ENCODE data around the gene PCBP3.
"Not testable (repeated sequence)": the region's sequence is repeated elsewhere in the genome, so short reads cannot be mapped to it uniquely, and the experiment has no call there.

The PCBP3 gene

DNA sequence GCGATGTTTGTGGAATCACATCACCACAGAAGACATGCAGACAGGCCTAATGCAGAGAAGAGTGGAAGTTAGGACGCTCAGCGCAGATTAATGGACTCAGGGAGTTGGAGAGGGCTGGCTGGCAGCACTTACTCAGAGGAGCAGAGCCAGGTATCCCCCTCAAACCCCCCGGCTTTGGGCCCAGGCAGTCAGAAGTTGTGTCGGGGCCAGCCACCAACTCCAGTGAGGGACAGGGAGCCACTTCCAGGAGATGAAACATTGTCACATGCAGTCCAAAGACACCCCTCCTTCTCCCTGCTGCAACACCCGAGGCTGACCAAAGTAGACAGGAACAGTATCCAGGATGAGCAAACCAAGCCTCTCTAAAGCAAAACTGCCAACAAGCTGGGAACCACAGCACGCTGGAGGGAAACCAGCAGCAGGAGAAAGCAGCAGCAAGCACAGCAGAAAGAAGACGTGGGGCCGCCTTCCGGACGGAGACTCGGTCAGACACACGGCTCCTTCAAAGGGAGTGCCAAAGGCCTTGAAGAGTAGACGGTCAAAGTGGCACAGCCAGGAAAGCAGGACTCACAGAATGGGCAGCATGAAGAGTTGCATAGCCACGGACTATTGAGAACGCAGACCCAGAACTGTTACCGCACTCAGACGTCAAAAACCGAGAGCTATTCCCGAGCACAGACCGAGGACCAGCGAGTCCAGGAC lies 149.3 kb downstream of the PCBP3 start:
- DNase-seq = no peak

DNA sequence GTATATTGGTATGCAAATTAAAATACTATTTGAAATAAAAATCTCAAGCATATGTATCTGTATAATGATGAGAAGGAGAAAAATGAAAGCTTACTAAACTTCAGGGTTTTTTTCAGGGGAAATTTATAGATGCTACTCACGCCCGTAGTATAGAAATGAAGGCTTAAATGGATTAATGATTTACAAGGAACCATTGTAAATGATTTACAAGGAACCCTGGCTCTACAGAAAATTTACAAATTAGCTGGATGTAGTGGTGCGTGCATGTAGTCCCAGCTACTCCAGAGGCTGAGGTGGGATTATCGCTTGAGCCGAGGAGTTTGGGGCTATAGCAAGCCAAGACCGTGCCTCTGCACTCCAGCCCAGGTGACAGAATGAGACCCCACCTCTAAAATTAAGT lies 150.5 kb downstream of the PCBP3 start:
- DNase-seq = no peak

DNA sequence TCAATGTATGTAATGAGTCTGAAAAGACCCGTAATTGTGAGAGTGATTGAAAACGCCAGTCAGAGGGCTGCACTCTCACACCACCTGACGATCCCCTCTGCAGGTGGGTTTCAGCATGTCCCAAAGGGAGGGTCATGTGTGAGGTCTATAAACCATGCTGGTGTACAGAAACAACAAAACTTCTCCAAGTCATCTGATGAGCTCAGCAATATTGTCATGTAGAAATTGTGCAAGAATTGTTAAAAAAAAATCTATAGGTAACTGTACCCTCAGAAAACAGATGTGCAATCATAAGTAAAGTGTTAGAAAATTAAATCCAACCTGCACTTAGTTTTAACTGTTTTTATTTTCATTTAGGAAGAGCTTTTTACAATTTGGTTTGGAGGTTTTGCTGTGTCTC lies 152.5 kb downstream of the PCBP3 start:
- no peak for DNase-seq

GRCh38 chr21:45797338-45797737 lies 153.8 kb downstream of the PCBP3 start:
- no peak for DNase-seq

GRCh38 chr21:45799765-45800338 lies 156.3 kb downstream of the PCBP3 start:
- DNase-seq = no peak

DNA sequence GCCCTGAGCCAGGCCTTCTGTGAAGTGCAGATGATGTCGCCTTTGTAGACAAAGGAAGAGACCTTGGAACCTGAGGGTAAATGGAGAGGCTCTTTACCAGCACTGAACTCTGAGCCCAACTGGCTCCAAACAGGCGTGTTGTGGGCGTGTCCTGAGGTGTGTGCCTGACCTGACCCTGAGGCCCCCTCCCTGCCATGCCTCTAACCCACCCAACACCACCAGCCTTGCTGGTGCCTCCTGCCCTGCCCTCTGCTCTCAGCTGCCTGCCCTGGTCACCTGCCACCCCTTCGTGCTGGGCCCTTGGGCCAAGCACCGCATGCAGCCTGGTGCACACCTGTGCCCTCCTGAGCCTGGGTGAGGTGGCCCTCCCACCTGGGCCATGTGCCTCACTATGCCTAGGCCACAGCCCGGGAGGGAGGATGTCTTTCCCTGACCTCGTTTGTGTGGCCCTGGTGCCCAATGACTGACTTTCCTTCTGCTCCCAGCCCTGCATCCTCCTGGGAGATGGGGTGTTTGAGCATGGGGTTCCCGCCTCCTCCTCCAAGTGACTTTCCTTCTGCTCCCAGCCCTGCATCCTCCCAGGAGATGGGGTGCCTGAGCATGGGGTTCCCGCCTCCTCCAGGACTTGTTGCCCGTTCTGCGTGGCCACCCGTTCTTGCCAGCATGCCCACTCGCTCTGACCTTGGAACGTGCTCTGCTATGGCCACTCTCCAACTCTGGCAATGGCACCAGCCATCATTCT lies 157.0 kb downstream of the PCBP3 start:
- no peak for DNase-seq

DNA sequence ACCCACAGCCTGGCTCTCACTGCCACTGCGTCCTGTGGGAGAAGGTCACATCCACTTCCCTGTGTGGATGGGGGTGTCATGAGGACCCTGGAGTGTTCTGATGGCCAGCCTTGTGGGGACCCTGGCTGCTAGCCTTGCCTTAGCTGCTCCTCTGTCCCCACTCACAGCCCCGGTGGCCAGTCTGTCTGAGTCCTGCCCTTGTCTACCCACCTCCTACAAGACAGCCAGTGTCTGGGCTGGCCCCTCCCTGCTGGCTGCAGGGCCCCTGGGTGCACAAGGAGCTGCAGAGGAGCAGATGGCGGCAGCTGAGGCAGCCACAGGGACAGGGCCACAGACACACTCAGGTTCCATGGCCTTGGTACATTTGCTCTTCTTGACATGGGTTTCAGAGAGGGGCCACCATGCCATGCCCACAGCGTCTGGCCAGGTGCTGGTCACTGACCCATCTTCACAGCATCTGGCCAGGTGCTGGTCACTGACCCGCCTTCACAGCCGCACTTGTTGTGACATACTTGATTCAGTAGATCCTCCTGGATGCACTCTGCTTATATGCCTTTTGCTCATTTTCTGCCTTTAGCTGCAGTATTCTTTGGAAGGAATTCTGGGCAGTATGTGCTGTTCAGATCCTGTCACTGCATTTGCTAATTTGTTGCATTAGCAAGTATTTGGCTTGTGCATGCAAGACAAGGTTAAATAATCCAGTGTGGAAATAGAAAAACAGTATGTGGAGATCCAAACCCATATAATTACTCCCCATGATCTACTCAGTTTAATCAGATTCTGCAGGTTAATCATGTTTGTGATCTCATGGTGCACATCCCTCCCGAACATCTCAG lies 157.8 kb downstream of the PCBP3 start:
- DNase-seq = no peak

DNA sequence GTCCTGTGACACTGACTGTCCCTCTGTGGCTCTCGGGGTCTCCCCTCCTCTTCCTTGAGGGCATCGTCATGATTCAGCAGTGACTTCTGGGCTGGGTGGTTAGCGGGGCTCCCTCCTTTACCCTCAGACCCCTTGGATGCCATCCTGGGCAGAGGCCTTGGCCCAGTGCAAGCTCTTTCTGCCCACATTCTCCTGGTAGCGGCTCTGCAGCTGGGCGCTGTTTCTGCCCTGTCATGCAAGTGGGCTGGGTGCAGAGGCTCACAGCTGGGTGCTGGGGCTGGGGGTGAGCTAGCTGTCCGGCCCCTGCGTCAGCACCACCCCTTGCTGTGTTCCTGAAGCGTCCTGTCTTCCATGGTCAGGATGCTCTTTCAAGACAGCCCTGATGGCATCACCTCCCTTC lies 158.5 kb downstream of the PCBP3 start:
- DNase-seq = no peak

GRCh38 chr21:45802425-45802824 lies 158.9 kb downstream of the PCBP3 start:
- no peak for DNase-seq

GRCh38 chr21:45802956-45803617 lies 159.6 kb downstream of the PCBP3 start:
- no peak for DNase-seq

GRCh38 chr21:45803618-45804340 lies 160.3 kb downstream of the PCBP3 start:
- no peak for DNase-seq

DNA sequence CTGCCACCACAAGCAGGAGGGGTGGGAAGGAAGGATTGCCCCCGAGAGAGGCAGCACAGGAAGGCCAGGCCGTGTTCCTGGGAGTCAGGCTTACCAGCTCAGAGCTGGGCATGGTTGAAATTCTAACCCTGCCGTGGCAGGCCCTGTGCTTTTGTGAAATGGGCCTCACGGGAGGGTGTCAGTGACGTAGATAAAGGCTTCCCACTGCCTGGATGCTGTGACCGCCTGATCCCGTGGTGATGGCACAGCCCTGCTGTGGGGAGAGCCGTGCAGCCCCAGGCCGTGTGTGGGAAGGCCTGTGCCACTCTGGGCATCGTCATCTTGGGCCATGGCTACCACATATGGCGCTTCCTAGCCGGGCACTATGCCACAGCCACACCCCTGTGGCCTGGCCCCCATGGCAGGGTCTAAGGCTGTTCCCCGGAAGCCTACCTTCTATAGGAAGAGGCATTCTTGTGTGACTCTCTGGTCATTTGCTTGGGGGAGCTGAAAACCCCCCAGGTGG lies 161.3 kb downstream of the PCBP3 start:
- no peak for DNase-seq

DNA sequence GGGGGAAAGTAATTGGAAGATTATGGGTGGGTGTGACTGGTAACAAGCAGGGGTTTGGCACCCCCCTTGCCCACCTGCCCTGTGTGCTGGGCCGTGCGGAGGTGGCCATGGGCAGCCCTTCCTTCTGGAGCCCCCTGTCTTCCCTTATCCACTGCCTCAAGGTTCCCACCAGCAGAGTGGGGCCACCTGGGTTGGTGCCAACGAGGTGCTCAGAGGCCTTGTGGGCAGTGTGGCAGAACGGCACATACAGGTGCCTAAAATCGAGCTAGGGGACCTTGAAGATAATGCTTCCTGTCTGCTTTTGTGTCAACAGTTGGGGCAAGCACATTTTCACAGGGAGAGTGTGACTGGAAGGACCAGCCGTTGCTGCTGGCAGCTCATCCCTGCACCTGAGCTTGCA lies 161.8 kb downstream of the PCBP3 start:
- DNase-seq = no peak

GRCh38 chr21:45806042-45806441 lies 162.5 kb downstream of the PCBP3 start:
- no peak for DNase-seq

DNA sequence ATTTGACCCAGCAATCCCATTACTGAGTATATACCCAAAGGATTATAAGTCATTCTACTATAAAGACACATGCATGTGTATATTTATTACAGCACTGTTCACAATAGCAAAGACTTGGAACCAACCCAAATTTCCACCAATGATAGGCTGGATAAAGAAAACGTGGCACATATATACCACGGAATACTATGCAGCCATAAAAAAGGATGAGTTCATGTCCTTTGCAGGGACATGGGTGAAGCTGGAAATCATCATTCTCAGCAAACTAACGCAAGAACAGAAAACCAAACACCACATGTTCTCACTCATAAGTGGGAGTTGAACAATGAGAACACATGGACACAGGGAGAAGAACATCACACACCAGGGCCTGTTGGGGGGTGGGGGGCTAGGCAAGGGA lies 165.1 kb downstream of the PCBP3 start:
- DNase-seq = not testable (repeated sequence)

GRCh38 chr21:45809421-45809820 lies 165.9 kb downstream of the PCBP3 start:
- DNase-seq = no peak

GRCh38 chr21:45811136-45811535 lies 167.6 kb downstream of the PCBP3 start:
- no peak for DNase-seq

DNA sequence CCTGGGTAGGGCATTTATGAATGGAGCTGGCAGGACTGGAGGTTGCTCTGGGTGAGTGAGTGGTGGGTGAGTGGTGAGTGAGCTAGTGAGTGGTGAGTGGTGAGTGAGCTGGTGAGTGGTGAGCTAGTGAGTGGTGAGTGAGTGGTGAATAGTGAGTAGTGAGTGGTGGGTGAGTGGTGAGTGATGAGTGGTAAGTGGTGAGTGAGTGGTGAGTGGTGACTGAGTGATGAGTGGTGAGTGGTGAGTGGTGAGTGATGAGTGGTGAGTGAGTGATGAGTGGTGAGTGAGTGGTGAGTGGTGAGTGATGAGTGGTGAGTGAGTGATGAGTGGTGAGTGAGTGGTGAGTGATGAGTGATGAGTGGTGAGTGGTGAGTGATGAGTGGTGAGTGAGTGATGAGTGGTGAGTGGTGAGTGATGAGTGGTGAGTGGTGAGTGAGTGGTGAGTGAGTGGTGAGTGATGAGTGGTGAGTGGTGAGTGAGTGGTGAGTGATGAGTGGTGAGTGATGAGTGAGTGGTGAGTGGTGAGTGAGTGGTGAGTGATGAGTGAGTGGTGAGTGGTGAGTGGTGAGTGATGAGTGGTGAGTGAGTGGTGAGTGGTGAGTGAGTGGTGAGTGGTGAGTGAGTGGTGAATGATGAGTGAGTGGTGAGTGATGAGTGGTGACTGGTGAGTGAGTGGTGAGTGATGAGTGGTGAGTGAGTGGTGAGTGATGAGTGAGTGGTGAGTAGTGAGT lies 170.8 kb downstream of the PCBP3 start:
- not testable (repeated sequence) for DNase-seq

GRCh38 chr21:45815781-45816180 lies 172.3 kb downstream of the PCBP3 start:
- DNase-seq = not testable (repeated sequence)

DNA sequence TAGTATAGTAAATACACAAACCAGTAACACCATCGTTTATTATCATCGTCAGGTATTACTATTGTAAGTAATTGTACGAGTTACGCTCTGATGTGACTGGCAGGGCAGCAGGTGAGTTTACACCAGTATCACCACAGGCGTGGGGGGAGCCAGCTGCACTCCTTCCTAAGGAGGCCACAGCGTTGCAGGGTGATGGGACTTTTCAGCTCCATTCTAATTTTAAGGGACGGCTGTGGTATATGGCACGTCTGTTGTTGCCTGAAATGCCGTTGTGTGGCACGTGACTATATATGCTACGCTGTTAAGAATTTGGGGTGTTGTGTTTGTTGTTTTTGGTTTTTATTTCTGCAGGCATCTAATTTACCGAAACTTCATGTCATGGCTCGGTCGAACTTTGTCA lies 173.3 kb downstream of the PCBP3 start:
- DNase-seq = no peak

DNA sequence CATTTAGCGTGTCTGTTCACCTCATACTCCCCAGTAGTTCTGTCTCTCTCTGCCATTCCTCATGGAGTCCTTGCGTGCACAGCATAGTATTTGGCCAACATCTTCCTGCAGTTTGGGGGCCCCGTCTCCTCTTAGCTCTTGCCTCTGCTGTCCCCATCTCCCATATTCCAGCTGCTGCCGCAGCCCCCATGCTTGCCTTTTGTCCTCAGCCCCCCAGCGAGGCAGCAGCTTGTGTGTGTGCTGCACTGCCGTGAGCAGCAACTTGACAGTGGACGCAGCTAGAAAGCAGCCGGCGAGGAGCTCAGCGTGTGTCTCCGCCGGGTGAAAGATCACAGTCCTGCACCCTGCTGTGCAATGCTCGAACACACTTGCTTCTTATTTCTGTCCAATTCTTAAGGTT lies 173.8 kb downstream of the PCBP3 start:
- no peak for DNase-seq
